DOHH2 (cell line): ENCODE data around the gene SLFN12.
"Not testable (repeated sequence)": the region's sequence is repeated elsewhere in the genome, so short reads cannot be mapped to it uniquely, and the experiment has no call there.

Experiments used
- H3F3A ChIP-seq: fragments of 200-600 bp; sonication (generic), shearing (Covaris generic); 2 replicates; pipeline ENCODE4 v1.6.0; 2016; ENCODE audit warnings: antibody characterized with exemption, mild to moderate bottlenecking; ENCODE audit not compliant: control insufficient read depth, insufficient read depth
- H3K27ac ChIP-seq: fragments of 200-600 bp; sonication (generic); 2 replicates; pipeline ENCODE4 v1.5.1; 2014; ENCODE audit warnings: low read depth, mild to moderate bottlenecking, low read length, moderate library complexity
- H3K27me3 ChIP-seq: fragments of 200-600 bp; sonication (generic); 2 replicates; pipeline ENCODE4 v1.6.1; 2014; ENCODE audit warnings: mild to moderate bottlenecking, low read length, mixed read lengths; ENCODE audit not compliant: control insufficient read depth
- H3K36me3 ChIP-seq: fragments of 200-600 bp; sonication (generic); 2 replicates; pipeline ENCODE4 v1.6.1; 2014; ENCODE audit warnings: mild to moderate bottlenecking, low read length, moderate library complexity, mixed read lengths; ENCODE audit not compliant: control insufficient read depth
- H3K4me1 ChIP-seq: fragments of 200-600 bp; sonication (generic); 2 replicates; pipeline ENCODE4 v1.6.1; 2014; ENCODE audit warnings: mild to moderate bottlenecking, low read length, mixed read lengths; ENCODE audit not compliant: control insufficient read depth
- H3K4me2 ChIP-seq: fragments of 200-600 bp; sonication (generic); 2 replicates; pipeline ENCODE4 v1.6.0; 2014; ENCODE audit warnings: mild to moderate bottlenecking, low read length, moderate library complexity
- H3K4me3 ChIP-seq: fragments of 200-600 bp; sonication (generic); 2 replicates; pipeline ENCODE4 v1.5.1; 2014; ENCODE audit warnings: mild to moderate bottlenecking, low read length, mixed read lengths
- H3K79me2 ChIP-seq: fragments of 200-600 bp; sonication (generic); 2 replicates; pipeline ENCODE4 v1.6.1; 2014; ENCODE audit warnings: mild to moderate bottlenecking, low read length, mixed read lengths; ENCODE audit not compliant: control insufficient read depth
- H3K9me2 ChIP-seq: fragments of 200-600 bp; sonication (generic); replicated peaks from 2 replicates; pipeline ENCODE4 v1.6.1; 2014; ENCODE audit warnings: mild to moderate bottlenecking, low read length, mixed read lengths; ENCODE audit not compliant: control insufficient read depth
- H3K9me3 ChIP-seq: fragments of 200-600 bp; sonication (generic); 2 replicates; pipeline ENCODE4 v1.6.1; 2014; ENCODE audit warnings: antibody characterized with exemption, low read length, mixed read lengths; ENCODE audit not compliant: control insufficient read depth, insufficient read depth
- H4K20me1 ChIP-seq: fragments of 200-600 bp; sonication (generic); 2 replicates; pipeline ENCODE4 v1.6.0; 2014; ENCODE audit warnings: low read depth, mild to moderate bottlenecking, antibody characterized with exemption, low read length, moderate library complexity; ENCODE audit not compliant: control insufficient read depth, insufficient read depth
- EZH2phosphoT487 ChIP-seq: fragments of 200-600 bp; sonication (generic); IDR thresholded peaks from 2 replicates; pipeline ENCODE4 v1.6.1; 2017; ENCODE audit warnings: borderline replicate concordance, mild to moderate bottlenecking, antibody characterized with exemption, low read length, moderate library complexity, mixed read lengths
- TF ChIP-seq, protein P1 (sequence below): fragments of 200-600 bp; sonication (generic); IDR thresholded peaks from one replicate; pipeline ENCODE4 v1.5.1; 2014; ENCODE audit warnings: antibody characterized with exemption, mild to moderate bottlenecking, low read depth, low read length; ENCODE audit not compliant: poor library complexity, severe bottlenecking

SLFN12 gene

DNA sequence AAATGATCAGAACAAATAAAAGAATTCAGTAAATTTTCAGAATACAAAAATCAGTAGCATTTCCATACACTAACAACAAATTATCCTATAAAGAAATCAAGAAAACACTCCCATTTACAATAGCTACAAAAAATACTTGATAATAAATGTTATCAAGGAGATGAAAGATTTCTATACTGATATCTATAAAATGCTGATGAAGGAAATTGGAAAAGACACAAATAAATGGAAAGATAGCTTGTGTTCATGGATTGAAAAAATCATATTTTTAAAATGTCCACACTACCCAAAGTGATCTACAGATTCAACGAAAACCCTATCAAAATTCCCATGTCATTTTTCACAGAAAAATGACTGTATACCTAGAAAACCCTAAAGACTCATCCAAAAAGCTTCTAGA lies 18.1 kb downstream of the SLFN12 start:
- no peaks in the 10 kb centered on the region for H4K20me1 ChIP-seq
- no peaks in the 10 kb centered on the region for H3K79me2 ChIP-seq
- no peaks in the 10 kb centered on the region for H3F3A ChIP-seq
- no peaks in the 10 kb centered on the region for H3K27me3 ChIP-seq
- no peak overlapping the region for H3K4me3 ChIP-seq
- no peaks in the 10 kb centered on the region for H3K9me2 ChIP-seq
- H3K36me3 ChIP-seq: no peaks in the 10 kb centered on the region
- H3K4me2 ChIP-seq: no peak overlapping the region
- no peaks in the 10 kb centered on the region for H3K4me1 ChIP-seq
- no peak overlapping the region for H3K27ac ChIP-seq
- TF ChIP-seq, protein P1, sequence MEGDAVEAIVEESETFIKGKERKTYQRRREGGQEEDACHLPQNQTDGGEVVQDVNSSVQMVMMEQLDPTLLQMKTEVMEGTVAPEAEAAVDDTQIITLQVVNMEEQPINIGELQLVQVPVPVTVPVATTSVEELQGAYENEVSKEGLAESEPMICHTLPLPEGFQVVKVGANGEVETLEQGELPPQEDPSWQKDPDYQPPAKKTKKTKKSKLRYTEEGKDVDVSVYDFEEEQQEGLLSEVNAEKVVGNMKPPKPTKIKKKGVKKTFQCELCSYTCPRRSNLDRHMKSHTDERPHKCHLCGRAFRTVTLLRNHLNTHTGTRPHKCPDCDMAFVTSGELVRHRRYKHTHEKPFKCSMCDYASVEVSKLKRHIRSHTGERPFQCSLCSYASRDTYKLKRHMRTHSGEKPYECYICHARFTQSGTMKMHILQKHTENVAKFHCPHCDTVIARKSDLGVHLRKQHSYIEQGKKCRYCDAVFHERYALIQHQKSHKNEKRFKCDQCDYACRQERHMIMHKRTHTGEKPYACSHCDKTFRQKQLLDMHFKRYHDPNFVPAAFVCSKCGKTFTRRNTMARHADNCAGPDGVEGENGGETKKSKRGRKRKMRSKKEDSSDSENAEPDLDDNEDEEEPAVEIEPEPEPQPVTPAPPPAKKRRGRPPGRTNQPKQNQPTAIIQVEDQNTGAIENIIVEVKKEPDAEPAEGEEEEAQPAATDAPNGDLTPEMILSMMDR: no peak
- no peak for TF ChIP-seq EZH2phosphoT487
- H3K9me3 ChIP-seq: no peaks in the 10 kb centered on the region

DNA sequence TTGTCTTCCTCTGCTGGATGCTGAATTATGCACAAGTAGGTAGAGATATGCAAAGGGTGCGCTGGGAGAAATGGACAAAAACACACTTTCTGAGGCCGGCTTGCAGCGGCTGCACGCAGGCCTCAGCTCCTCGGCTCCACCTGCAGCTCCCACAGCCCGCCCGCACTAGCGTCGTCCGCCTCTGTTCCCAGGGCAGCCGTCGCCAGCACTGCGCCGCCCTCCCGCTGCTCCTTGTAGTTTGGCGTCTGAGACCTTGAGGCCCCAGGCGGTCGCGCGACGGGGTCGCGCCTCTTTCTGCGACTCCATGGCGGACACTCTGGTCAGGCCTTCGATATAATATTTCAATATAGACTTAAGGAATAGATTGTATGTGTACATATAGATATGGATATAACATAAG lies 24.8 kb downstream of the SLFN12 start:
- no peaks in the 10 kb centered on the region for H3K9me3 ChIP-seq
- H3F3A ChIP-seq: no peaks in the 10 kb centered on the region
- H3K9me2 ChIP-seq: no peaks in the 10 kb centered on the region
- TF ChIP-seq, protein P1: no peak
- no peak for TF ChIP-seq EZH2phosphoT487
- no peak overlapping the region for H3K4me3 ChIP-seq
- no peaks in the 10 kb centered on the region for H3K27me3 ChIP-seq
- no peaks in the 10 kb centered on the region for H3K36me3 ChIP-seq
- no peaks in the 10 kb centered on the region for H4K20me1 ChIP-seq
- H3K4me1 ChIP-seq: no peaks in the 10 kb centered on the region
- H3K79me2 ChIP-seq: no peaks in the 10 kb centered on the region
- no peak overlapping the region for H3K27ac ChIP-seq
- no peak overlapping the region for H3K4me2 ChIP-seq

DNA sequence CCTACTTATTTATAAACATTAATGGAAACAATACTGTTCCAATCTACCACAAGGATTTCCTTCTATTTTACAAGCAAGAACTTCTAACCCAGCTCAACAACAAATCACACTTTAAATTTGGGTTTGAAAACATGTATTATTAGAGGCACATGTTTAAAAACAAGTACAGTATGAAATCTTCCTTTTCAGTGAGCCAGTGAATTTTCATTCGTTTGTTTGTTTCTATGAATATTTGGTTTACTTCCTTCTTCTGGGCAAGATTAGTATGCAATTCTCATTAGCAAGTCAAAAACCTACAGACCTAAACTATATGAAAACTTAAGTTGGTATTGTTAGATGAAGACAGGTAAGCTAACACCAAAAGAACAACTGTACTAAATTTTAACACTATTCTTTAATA lies 25.7 kb downstream of the SLFN12 start:
- no peaks in the 10 kb centered on the region for H4K20me1 ChIP-seq
- H3K36me3 ChIP-seq: no peaks in the 10 kb centered on the region
- no peak overlapping the region for H3K27ac ChIP-seq
- no peak for TF ChIP-seq EZH2phosphoT487
- TF ChIP-seq, protein P1: no peak
- no peak overlapping the region for H3K4me3 ChIP-seq
- H3K9me2 ChIP-seq: no peaks in the 10 kb centered on the region
- H3K4me2 ChIP-seq: no peak overlapping the region
- H3K9me3 ChIP-seq: no peaks in the 10 kb centered on the region
- H3F3A ChIP-seq: no peaks in the 10 kb centered on the region
- no peaks in the 10 kb centered on the region for H3K79me2 ChIP-seq
- no peaks in the 10 kb centered on the region for H3K27me3 ChIP-seq
- no peaks in the 10 kb centered on the region for H3K4me1 ChIP-seq

DNA sequence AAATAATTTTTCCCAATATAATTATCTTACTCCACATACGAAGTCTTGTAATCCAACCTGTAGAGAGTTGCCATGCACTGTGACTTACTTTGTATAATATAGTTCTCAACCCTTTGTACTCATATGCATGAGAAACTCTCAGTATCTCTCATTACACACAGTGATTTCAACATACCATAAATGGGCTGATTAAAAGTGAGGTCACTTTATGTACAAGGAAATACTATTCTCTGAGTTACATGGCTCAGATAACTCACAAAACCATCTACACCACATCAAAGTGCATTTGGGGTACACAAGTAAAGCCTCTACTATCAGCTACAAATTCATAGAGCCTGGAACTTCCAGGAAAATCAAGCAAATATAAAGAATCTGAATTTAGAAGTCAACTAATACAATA lies 27.9 kb downstream of the SLFN12 start:
- TF ChIP-seq EZH2phosphoT487: no peak
- TF ChIP-seq, protein P1: no peak
- Histone ChIP-seq H3K9me3 (no peaks in the 10 kb centered on the region), H3K36me3 (no peaks in the 10 kb centered on the region), H3K9me2 (no peaks in the 10 kb centered on the region), H3K4me2 (no peak overlapping the region), H3K27ac (no peak overlapping the region), H3K4me1 (no peaks in the 10 kb centered on the region), H3K4me3 (no peak overlapping the region), H3F3A (no peaks in the 10 kb centered on the region), H3K79me2 (no peaks in the 10 kb centered on the region), H4K20me1 (no peaks in the 10 kb centered on the region), H3K27me3 (no peaks in the 10 kb centered on the region)

DNA sequence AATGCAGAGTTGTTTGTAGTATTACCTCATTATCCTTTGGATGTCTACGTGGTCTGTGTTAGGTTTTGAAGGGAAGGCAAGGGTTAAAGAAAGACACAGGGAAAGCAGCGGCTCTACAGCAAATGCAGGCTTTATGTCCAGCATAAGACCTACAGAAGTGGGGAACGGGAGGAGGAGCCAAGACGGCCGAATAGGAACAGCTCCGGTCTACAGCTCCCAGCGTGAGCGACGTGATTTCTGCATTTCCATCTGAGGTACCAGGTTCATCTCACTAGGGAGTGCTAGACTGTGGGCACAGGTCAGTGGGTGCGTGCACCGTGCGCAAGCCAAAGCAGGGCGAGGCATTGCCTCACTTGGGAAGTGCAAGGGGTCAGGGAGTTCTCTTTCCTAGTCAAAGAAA lies 38.5 kb downstream of the SLFN12 start:
- not testable (repeated sequence) for H3K9me3 ChIP-seq, H3K79me2 ChIP-seq, H3K9me2 ChIP-seq, H3K27me3 ChIP-seq, H3F3A ChIP-seq, H3K4me2 ChIP-seq, H3K36me3 ChIP-seq, H3K27ac ChIP-seq, H3K4me1 ChIP-seq, H3K4me3 ChIP-seq, H4K20me1 ChIP-seq
